GM11168 (cell line): ENCODE data around the gene AKAP5.
"Not testable (repeated sequence)": the region's sequence is repeated elsewhere in the genome, so short reads cannot be mapped to it uniquely, and the experiment has no call there.

Source experiments
- in situ Hi-C: fragments of 300-500 bp; cut with MboI; formaldehyde crosslinking; loops from one replicate; pipeline ENCODE4 v1.12.0; 2022; ENCODE audit warnings: low sequenced_read_pairs; ENCODE audit not compliant: unreplicated experiment

AKAP5 gene

DNA sequence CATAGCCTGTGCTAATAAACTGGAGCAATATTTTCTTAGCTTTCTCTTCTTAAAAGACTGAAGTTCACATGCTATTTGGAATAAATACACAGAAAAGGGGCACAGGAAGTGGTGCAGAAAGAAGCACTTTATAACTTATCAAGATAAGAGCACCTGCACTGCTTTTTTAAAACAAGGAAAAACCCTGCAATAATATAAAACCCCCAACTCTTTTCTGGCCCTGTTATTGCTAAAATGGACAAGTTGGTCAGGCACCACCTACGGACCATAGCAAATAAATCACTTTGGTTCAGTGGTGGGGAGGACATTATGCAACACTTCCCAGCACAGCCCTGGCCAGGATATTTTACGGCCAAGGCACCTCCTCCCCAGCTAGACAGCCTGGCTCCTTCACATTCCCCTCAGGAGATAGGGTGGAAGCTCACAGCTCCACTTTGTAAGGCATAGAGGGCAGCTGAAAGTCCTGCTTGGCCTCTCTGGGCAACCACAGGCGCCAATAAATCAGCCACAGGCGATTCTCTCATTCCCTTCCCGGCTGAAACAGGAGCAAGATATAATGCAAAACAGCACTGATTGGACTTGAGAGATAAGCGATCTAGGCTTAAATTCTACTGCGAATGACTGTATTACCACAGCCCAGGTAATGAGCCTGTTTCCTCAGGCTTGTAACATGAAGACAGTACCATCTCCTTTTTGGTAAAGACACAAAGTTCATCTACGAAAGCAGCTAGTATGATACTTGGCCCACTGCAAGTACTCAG, 36.3 kb downstream of the AKAP5 start:
- in situ Hi-C loops, result no loop called here

DNA sequence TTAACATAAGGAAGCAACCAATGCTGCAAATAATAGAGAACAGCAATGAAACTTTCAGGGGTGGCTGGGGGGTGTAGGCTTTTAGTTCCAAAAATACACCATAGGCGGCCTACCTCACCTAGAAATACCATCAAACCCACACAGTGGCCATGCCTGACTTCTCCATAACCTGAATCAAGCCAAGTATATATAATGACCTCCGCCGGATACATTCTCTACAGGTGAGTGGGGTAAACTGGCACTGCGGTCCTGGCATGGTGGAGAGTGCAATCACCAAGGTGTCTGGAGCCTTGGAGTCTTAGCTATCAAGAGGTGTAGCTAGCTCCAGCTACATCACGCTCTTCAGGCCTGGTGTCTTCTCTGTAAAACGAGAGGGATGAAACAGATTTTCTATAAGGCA, 37.2 kb downstream of the AKAP5 start:
- in situ Hi-C loops, result no loop called here

DNA sequence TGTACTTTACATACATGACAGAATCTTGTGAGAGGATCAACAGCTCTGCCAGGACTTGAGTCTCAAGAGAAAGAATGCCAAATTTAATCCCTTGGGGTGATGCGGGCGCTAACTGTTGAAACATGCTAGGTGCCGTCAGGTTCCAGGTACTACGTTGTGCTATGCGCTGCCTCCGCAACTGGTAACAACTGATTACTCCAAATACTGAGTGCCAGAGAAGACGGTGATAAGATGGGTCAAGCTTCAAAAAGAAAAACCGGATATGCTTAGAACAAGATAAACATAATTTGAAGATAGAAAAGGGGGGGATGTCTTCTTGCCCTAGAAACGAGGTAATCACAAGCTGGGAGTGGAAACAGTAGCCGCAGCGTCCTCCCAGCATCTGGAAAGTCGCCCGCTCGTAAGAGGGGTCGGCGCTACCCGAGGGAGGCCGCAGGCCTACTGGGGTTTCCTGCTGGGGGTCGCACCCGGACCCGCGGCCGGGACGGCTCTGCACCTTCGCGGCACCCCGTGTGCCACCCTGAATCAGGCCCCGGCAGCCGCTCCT, 37.7 kb downstream of the AKAP5 start:
- in situ Hi-C loops, result no loop called here

DNA sequence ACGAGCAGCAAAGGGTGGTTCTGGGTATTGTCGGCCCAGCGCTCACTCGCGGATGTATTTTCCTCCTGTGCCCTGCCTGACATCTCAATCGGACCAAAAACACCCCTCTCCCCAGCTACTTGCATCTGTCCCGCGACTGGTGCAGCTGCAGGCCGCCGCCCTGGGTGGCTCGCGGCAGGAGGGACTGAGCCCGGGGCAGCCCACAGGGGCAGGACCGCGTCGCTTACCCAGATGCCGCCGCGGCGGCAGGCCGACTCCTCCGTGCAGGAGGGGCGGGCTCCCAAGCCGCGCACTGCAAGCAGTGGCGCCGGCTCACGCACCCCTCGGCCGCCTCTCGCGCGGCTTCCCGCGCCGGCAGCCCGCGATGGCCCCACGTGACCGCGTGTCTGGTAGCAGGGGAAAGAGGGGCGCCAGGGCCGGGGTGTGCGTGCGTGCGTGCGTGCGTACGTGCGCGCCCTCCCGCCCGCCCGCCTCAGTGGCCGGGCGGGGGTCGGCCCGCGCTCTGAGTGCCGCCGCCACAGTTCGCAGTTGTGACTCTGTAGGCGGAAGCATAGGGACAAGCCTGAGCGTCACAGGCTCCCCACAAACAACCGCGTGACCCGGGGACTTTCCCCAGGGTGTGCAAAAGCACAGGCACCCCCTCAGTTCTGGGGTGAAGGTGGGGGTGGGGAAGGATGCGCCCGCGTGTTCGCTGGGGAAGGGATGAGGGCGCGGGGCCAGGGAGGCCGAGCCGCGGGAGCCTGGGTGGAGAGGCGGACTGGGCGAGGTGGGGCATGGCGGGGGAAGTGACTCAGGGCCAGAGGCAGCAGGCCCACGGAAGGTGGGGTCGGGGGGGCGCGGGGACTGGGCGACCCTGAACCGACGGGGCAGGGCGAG, 38.4 kb downstream of the AKAP5 start, which contains the start of gene ZBTB25:
Gene ZBTB25 (minus strand): TSS at position 405 of the 876 bp plus-strand sequence. CDS start 13,305 bp downstream, outside the sequence.
- in situ Hi-C loops, result no loop called here

DNA sequence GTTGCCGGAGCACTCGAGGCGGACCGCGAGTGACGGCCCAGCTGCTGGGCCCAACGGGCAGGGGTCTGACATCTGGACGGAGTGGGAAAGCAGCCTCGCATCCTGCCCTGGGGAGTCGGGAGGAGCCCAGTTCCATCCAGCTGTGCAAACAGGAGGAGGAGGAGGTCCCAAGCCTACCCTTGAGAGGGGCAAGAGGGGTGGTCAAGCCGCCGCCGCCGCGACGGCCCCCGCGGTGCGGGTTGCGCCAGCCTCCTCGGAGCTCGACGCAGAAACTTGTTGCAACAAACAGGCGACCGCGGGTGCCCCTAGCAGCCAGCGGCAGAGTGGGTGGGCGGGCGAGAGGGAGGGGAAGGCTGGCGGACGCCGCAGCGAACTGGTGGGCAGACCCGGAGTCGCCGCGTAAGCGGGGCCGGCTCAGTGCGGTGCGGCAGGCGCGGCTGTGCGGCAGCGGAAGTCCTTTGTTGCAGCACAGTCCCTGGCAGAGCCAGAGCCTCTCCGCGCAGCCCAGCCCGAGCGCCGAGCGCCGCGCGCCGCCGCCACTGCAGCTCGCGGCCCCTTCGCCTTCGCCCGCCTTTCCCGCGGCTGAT, 39.1 kb downstream of the AKAP5 start, which contains the start of gene ZBTB1:
Gene ZBTB1 (plus strand): TSS at position 461 of the 587 bp plus-strand sequence. CDS start 16,735 bp downstream, outside the sequence.
- in situ Hi-C loops, result no loop called here

DNA sequence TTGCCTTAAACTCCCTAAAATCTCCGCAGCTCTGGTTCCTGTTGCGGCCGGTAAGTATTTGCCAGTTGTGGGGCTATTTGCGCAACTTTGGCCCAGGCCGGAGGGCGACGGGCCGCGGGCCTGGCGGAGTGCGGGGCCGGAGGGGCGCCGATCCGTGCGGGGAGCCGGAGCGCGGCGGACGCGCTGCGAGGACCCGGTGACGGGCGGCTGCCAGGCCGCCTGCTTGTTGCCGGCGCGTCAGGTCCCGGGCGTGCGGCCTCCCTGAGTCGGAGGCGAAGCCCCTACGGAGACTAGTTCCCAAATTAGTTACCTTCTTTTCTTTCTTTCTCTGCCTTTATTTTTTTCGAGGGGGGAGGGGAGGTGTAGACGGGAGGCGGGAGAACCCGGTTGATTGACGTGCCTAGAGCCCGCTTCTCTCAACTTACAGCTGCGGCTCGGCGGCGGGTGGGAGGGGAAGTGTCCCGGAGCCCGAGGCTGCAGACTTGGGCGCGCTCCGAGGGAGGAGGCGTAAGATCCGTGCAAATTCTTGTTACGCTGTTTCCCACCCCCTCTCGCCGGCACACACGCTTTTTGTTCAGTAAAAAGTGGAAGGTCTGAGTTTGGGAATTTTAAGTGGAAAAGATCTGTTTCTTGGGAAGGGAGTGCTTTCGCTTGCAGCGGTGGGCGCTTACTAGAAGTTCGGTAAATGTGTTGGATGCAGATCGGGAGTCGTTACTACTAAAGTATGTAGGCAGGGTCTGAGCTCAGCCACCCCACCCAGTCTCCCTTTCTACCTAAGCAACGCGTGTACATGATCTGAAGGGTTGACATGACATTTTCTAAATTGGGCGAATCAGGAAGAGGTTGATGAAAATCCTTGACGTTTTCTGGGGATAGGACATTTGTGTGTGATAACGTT, 39.8 kb downstream of the AKAP5 start:
- in situ Hi-C loops, result no loop called here

DNA sequence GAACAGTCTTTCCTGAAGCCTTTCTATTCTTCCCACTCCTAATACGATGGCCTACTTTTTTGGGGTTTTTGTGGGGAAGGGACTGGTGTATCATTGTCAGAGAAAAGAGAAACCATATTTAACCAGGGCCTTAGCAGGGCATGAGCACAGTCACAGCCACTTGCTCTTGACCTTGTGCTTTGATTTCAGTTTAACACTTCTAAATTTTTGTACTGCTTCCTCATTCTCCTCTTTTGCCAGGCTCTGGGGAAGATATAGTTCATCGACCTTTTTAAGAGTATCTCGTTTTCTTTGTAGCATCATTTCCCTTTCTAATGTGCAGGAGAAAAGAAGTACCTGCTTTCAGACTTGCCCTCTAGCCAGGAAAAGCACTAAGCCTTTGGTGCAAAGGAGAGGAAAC, 41.4 kb downstream of the AKAP5 start:
- in situ Hi-C loops, result no loop called here

DNA sequence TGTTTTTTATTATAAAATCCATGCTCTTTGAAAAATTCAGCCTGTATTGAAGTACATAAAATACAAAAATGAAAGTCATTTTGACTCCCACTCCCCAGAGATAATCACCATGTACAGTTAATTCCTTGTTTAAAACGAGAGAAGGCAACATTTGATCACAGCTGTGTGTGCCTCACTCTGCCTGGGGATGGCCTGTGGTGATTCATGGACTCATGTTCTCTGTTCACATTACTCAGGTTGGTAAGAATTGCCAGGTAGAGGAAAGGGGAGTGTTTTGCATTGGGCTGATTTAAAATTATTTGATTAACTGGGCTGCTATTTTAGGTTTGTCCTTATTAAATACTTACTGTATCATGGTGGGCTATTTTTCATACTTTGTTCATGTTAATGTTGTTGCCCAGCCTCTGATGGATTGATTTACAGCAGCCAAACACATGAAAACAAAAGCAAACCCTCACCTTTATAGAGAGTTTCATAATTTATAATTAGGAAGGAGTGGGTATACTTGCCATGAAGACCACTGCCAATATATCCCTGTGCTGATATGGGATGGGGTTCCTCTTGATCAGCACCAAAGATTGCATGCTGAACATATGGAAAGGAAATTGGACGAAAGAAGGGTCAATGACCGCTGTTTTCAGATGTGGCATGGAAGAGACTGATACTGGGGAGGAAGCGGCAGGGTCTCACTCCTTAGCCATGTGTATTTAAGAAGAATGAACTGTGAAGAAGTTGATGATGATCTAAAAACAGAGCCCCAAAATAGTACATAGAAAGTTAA, 42.3 kb downstream of the AKAP5 start:
- in situ Hi-C loops, result no loop called here

DNA sequence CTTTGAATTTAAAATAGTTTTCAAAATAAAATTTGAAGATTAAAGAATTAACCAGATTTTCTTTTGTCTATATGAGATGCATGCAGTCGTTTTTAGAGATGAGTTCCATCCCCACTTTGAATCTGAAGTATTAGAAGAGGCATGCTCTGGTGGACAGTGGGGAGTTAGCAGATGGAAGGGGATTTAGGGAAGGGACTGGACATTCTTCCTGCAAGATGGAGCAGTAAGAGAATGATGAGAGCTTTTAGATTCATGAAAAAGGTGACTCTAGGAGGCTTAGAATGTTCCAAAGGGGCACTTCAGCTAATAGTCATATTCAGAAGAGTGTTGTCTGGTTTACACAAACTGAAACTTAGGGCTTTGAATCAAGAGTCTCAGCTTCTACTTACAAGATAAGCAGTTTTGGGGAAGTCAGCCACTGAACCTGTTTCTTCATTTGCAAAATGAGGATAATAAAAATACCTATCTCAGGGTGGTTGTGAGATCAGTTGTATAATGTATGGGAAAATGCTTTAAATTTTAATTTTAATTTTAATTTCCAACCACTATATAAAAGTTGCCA, 43.0 kb downstream of the AKAP5 start:
- in situ Hi-C loops, result no loop called here

DNA sequence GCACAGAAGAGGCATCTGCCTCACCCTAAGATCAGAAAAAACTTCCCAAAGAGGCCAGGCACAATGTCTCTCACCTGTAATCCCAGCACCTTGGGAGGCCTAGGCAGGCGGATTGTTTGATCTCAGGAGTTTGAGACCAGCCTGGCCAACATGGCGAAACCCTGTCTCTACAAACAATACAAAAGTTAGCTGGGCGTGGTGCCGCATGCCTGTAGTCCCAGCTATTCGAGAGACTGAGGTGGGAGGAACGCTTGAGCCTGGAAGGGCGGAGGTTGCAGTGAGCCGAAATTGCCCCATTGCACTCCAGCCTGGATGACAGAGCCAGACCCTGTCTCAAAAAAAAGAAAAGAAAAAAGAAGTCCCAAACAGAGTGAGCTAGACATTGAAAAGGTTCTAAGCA, 43.7 kb downstream of the AKAP5 start:
- in situ Hi-C loops, result no loop called here

DNA sequence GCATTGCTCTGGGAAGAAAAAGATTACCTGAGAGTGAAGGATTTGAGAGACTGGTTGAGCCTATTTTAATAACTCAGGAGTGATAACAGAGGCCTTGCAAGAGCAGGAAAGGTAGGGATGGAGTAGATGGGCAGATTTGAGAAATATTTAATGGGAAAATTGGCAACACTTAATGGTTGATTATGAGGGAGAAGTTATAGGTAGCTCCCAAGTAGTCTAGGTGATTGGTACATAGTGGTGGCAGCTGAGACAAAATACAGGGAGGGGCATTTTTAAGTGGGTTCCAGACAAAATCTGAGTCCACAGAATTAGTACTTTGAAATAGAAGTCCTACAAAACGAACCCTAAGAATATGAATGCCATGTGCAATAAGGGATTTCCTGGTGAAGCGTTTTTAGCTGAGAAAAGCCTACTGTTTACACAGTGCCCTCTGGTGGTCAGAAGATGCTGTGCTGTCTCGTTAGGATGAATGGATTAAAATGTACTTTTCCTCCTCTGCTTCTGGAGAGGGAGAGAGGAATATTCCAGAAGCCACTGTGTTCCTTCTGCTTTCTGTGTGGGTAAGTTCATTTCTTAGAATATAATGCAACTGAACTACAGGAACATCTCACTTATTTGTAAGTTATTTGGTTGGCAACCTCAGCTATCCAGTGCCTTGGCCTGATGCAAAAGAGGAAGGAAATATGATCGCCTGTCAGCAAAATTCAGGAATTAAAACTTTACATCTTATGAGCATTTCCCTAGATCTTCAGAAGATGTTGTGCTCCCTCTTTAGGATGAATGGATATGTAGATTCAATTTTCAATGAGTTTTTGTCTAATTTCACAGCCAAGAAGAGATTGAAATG, 45.7 kb downstream of the AKAP5 start:
- in situ Hi-C loops, result no loop called here

DNA sequence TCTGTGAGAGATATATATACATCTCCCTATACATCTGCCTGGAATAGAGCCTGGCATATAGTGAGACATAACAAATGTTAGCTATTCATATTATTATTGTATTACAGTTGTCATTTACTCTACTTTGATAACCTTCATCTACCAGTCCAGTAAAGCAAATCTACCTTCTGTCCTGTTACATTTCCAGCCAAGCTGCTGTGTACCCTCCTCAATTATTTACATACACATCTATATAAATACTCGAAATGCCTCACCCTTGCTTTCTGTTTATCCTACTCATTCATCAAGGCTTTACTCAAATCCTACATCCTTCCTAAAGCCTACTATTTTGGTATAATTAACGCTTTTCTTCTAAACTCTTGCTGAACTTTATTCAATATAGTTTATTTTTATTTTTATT, 48.0 kb downstream of the AKAP5 start:
- in situ Hi-C loops, result no loop called here

DNA sequence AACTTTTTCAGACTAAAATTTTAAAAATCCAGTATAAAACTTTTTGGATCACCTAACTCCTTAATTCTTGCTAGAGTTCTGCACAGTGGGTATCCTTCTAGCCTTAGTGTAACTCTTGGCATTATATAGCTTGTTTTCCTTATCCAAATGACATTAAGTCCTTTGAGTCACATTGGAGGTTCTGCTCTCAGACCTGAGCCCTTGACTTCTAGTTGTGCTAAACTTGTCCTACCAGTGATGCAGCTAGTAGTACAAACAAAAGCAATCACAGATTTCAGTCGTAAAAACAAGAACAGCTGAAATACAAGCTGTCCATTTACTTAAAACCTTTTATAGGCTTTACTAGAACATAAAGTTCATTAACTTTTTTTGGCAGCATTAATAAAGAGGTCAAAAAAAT, 49.8 kb downstream of the AKAP5 start:
- in situ Hi-C loops, result no loop called here

DNA sequence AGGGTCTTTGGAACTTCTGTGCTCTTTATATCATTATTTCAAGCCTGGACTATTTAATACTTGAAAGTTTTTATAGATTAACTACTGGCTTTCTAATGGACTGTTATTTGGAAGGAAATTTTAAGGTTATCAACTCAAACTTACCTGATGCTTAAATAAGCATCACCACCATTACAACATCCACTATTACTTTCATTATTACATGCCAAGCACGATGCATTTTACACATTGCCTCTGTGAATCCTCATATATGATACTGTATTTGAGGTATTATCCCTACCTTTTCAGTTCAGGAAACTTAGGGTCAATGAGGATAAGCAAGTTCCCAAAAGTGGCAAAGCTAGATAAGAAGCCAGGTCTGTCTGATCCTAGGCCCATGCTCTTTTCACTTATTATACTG, 51.7 kb downstream of the AKAP5 start:
- in situ Hi-C loops, result no loop called here

DNA sequence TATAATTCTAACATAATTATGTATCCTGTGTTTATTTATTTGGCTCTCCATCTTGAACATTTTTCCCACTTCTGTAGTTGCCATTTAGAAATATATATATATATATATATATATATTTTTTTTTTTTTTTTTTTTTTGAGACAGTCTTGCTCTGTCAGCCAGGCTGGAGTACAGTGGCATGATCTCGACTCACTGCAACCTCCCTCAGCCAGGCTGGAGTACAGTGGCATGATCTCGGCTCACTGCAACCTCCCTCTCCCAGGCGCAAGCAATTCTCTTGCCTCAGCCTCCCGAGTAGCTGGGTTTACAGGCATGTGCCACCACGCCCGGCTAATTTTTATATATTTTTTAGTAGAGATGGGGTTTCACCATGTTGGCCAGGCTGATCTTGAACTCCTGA, 52.4 kb downstream of the AKAP5 start:
- in situ Hi-C loops, result not testable (repeated sequence)

DNA sequence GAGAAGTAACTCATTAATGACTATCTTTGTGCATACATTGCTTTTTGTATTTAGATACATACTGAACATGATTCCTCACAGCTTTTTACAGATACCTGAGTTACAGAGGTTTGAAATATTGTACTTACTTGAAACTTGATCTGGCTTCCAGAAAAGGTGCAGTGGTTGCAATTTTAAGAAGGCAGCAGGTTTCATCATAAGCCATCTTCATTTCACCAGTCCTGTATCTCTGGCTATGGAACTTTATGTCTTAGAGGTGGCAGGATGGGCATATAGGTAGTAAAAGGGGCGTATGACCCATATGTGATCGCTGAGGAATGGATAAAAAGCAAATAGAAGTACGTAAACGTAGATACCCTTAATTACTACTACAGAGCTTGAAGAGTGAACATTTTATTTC, 52.9 kb downstream of the AKAP5 start:
- in situ Hi-C loops, result no loop called here

DNA sequence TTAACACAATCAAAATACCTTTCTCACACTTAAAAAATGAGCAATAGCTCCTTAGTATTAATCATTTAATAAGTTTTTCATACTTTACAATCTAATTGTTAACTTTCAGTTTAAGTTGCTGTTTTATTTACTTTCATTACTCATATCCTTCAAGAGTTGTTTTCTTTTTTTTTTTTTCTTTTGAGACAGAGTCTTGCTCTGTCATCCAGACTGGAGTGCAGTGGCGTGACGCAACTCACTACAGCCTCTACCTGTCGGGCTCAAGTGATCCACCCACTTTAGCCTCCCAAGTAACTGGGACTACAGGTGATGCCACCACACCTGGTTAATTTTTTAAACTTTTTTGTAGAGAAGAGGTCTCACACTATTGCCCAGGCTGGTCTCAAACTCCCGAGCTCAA, 55.4 kb downstream of the AKAP5 start:
- in situ Hi-C loops, result no loop called here
